Amniotic stem cell (primary cell): Measurements from ENCODE around the gene VEGFC.

ENCODE experiments used
- DNase-seq: peaks from one replicate; lab custom pipeline; 2025; lab: John Stamatoyannopoulos, UW

Gene VEGFC

GRCh38 chr4:176798540-176798939, 5.8 kb upstream of the VEGFC start:
- no peak for DNase-seq

GRCh38 chr4:176795441-176795840, 2.7 kb upstream of the VEGFC start:
- DNase-seq = no peak

DNA sequence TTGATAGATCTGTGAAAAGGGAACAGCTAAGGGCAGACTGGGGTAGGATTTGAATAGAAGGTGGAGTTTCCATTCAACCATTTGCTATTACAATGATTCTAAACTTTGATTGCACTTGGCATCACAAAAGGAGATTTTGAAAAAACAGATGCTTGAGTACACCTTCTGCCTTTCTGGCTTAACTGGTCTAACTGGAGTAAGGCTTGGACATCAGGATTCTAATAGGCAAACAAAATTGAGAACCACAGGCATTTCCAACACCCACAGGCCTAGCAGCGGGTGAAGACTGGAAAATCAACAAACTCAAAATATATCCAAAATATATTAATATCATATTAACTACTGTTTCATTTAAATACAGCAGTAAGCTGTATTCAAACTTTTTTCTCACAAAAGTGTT, 1.9 kb upstream of the VEGFC start:
- DNase-seq = no peak

- peak; percentile 73 for DNase-seq
Measured at GRCh38 chr4:176794151-176794550, 1.4 kb upstream of the VEGFC start.

DNA sequence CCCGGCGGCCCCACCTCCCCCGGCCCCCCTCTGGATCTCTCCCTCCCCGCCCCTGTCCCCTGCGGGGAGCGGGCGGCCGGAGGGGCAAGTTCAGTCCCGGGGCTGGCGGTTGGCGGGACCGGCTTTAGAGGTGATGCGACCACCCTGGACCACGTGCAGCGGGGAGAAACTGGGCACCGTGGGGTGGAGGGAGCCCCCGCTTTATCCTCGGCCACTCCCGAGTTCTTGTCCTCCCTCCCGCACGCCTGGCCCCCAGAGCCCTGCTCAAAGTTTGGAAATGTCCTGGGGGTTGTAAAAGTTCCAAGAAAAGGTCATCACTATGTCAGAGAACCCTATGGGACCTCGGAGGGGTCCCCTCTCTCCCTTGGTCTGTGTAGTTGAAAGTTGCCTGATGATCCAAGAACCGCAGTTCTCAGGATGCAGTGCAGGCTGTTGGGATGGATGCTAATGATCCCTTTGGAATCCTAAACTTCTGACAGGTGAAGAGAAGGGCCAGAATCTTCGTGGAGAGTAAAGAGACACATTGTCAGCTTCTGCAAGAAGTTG, 411 bp upstream of the VEGFC start:
- no peak for DNase-seq

- DNase-seq = no peak
Measured at GRCh38 chr4:176791591-176792325, 964 bp downstream of the VEGFC start.

DNA sequence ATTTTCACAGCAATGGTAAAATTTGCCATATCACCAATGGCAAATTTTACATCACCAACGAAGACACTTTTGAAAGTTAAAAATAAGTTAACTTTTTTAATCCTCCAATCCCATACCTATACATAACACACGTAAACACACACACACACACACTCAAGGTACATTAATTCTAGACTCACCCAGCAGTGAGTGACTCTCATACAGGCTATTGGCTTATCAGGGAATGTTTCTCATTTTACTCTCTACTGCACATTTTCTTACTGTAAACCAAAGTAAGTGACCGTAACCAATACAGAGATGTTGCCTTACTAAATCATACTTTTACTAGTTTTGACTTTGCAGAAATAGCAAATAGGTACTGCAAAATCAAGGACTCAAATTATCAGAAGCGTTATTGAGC, 2.3 kb downstream of the VEGFC start:
- DNase-seq = no peak

GRCh38 chr4:176789955-176790354, 2.8 kb downstream of the VEGFC start:
- DNase-seq = no peak

DNA sequence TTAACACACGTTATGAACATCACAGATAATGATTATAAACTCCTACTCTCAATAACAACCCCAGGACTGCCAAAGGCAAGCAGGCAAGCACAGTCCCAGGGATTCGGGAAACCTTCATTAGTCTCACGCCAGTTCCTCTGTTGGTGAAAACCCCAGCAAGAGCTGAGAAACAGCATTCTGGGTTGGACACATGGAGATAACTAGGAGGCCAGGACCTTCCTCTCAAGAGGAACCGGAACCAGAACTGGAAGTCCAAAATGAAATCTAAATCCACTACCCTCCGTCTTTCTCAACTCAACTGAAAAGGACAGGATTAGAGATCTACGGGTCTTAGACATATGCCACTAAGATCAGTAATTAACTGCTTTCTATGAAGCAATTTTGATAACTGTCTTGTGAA, 3.8 kb downstream of the VEGFC start:
- no peak for DNase-seq

GRCh38 chr4:176788248-176788647, 4.5 kb downstream of the VEGFC start:
- DNase-seq = no peak

GRCh38 chr4:176784816-176785215, 7.9 kb downstream of the VEGFC start:
- DNase-seq = no peak

- no peak for DNase-seq
Measured at GRCh38 chr4:176782794-176783193, 9.9 kb downstream of the VEGFC start.

GRCh38 chr4:176782191-176782590, 10.5 kb downstream of the VEGFC start:
- DNase-seq = no peak

DNA sequence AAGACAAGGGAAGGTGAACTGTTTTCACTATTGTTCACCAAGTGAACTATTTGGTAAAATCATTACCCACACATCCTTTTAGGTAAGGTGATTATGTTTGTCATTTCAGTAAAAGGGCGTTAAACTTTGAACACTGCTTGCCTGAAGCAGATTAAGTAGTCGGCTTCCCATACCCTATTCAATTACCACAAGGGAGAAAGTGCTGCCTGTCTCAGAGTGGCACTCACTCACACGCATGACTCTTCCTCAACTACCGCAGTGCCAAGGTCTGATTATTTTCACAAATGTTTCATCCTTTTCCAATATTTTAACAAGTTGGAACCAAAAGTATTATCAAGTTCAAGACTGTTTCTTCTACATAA, 11.0 kb downstream of the VEGFC start:
- no peak for DNase-seq

DNA sequence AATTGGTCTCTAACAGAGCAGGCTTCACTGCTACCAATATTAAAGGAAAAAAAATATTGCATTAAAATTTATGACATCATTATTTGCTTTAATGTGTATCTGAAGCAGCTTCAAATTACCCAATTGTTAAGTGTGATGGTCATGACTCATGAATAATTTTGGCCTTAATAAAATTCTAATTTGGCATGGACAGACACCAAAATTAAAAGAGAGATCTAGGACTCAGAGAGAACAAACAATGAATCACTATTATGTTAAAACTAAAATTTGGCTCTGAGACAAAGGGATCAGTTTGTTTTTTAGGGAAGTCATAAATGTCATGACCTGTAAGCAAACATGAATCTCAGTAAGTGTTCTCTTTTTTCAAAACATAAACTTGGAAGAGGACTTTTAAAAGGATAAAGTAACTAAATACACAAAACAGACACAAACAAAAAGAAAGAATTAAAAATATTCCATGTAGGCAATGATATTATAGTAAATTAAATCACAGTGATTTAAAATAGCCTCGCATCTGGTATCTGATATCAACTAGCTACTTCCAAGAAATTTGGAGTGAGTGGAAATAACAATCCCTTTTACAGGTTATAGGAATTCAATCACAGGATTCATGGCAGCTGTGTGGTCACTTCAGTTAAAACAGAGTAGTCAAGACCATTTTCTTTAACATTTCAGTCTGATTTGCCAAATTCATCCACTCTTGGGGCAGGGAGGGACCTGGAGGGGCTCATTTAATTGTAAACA, 11.6 kb downstream of the VEGFC start:
- DNase-seq = no peak

GRCh38 chr4:176779421-176779820, 13.3 kb downstream of the VEGFC start:
- no peak for DNase-seq

GRCh38 chr4:176778491-176778890, 14.2 kb downstream of the VEGFC start:
- peak; percentile 15 for DNase-seq

DNA sequence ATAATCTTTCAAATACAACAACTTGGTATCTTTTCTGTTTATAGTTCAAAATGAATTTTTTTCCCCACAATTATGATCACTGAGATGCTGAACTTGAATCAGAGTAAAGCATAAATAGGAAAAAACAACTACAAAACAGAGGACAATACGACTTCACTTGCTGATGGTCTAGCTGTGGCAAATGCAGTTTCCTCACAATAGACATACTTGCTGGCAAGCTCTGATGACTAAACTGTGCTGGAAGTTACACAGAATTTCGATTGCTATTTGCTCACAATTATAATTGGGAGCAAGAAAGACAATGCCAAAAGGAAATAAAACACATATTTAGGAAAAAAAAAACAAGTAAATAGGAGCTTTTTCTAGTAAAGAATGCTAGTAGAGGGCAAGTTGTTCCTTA, 14.7 kb downstream of the VEGFC start:
- peak; percentile 27 for DNase-seq

GRCh38 chr4:176775338-176775737, 17.4 kb downstream of the VEGFC start:
- no peak for DNase-seq

GRCh38 chr4:176774852-176775251, 17.9 kb downstream of the VEGFC start:
- no peak for DNase-seq

DNA sequence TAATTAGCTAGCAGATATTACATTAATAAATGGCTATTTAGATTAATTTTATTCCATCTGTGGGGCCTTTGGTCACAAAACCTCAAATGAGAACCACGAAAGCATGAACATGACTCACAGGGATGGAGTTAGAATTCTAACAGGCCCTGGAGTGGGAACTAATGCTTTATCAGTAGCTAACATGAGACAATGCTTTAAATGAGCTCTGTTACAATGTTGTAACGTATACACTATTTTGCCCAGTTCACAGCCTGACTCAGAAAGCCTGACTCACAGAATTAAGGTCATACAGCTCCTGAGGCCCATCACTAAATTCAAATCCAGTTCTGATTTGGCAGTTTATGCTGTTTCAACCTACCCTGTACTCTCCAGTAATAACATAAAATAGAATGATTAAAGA, 23.2 kb downstream of the VEGFC start:
- DNase-seq = peak; percentile 90

- DNase-seq = no peak
Measured at GRCh38 chr4:176767183-176767582, 25.5 kb downstream of the VEGFC start.

DNA sequence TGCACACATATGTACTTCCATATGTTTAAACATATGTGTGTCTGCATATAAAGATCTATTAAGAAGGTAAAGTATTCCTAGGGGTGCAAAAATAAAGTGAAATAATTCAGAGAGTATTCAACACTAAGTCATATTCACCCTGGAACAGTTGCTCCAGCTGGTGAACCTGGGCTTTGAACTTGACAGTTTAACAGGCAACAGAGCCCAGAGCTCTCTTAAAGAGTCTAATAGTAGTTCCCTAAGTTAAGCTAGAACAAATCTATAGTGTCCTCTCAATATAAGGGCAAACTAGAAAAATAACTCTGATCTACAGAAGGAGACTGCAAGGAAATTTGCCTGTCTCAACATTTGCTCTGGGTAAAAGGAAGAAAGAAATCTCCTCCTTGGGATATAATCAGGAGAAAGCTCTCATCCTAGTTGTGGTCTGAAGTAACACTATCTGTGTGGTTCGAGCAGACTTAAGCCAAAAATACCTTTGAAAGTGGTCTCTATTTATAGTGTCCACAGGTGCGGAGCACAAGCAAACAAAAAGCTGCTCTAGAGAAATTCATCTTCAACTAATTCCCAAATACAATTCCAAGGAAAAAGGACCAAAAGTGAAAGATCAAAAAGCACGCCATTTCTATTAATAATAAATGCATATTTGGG, 29.9 kb downstream of the VEGFC start:
- DNase-seq = no peak
